ENCODE results near the gene RRP8. TPM values are rescaled to one million over a fixed set of nuclear protein-coding genes. Genes with fewer than 3 reads are reported as not detected.

RRP8 gene
- 14.2 TPM for total RNA-seq
- 24.8 TPM for polyA plus RNA-seq

- Histone ChIP-seq H3K4me1 (ENCODE audit: insufficient read depth) (peaks cover 2% of the 10 kb centered on the region), H3K27ac (ENCODE audit: low read depth) (peak within 1 kb of the TSS; percentile 86), H3K36me3 (ENCODE audit: insufficient read depth) (no peaks in the 10 kb centered on the region), H3K4me3 (ENCODE audit: low read depth, low read length) (peak within 1 kb of the TSS; percentile 80)
- peak; percentile 84 for DNase-seq (ENCODE audit: extremely low spot score)
- under 1% methylated on average over 72 of the region's 72 CpGs for WGBS
Observed at GRCh38 chr11:6603287-6604080, at the start of gene RRP8, which contains the start of gene ILK. Gene RRP8 (minus strand): TSS chr11:6603616. CDS start chr11:6603502, 114 bp downstream. Gene ILK (plus strand): TSS chr11:6603774. CDS start chr11:6604272, 498 bp downstream.

- H3K27ac ChIP-seq (ENCODE audit: low read depth): no peak overlapping the region
- no peak overlapping the region for H3K4me3 ChIP-seq (ENCODE audit: low read depth, low read length)
- no peaks in the 10 kb centered on the region for H3K36me3 ChIP-seq (ENCODE audit: insufficient read depth)
- 87% methylated on average over 1 of the region's 1 CpG for WGBS
- no peaks in the 10 kb centered on the region for H3K4me1 ChIP-seq (ENCODE audit: insufficient read depth)
- DNase-seq (ENCODE audit: extremely low spot score): no peak
Observed at GRCh38 chr11:6653097-6653496, 49.7 kb upstream of the RRP8 start.

- Histone ChIP-seq H3K27ac (ENCODE audit: low read depth) (no peak overlapping the region), H3K4me1 (ENCODE audit: insufficient read depth) (no peaks in the 10 kb centered on the region)
- WGBS: 49% methylated on average over 3 of the region's 3 CpGs
Observed at GRCh38 chr11:6652182-6652581, 48.8 kb upstream of the RRP8 start.

GRCh38 chr11:6650980-6651379, 47.6 kb upstream of the RRP8 start:
- Histone ChIP-seq H3K27ac (ENCODE audit: low read depth) (no peak overlapping the region), H3K4me3 (ENCODE audit: low read depth, low read length) (no peak overlapping the region), H3K4me1 (ENCODE audit: insufficient read depth) (no peaks in the 10 kb centered on the region), H3K36me3 (ENCODE audit: insufficient read depth) (no peaks in the 10 kb centered on the region)
- WGBS: 44% methylated on average over 6 of the region's 6 CpGs
- DNase-seq (ENCODE audit: extremely low spot score): no peak

More at GRCh38 chr11:6652182-6652581, 48.8 kb upstream of the RRP8 start:
- no peaks in the 10 kb centered on the region for H3K36me3 ChIP-seq (ENCODE audit: insufficient read depth)
- no peak for DNase-seq (ENCODE audit: extremely low spot score)
- H3K4me3 ChIP-seq (ENCODE audit: low read depth, low read length): no peak overlapping the region

GRCh38 chr11:6650104-6650503, 46.7 kb upstream of the RRP8 start:
- Histone ChIP-seq H3K4me1 (ENCODE audit: insufficient read depth) (no peaks in the 10 kb centered on the region), H3K27ac (ENCODE audit: low read depth) (no peak overlapping the region), H3K36me3 (ENCODE audit: insufficient read depth) (no peaks in the 10 kb centered on the region), H3K4me3 (ENCODE audit: low read depth, low read length) (no peak overlapping the region)
- DNase-seq (ENCODE audit: extremely low spot score): no peak

GRCh38 chr11:6648501-6648900, 45.1 kb upstream of the RRP8 start:
- no peak for DNase-seq (ENCODE audit: extremely low spot score)
- WGBS: 53% methylated on average over 1 of the region's 1 CpG

GRCh38 chr11:6647836-6648235, 44.4 kb upstream of the RRP8 start:
- WGBS: 86% methylated on average over 2 of the region's 2 CpGs
- Histone ChIP-seq H3K4me3 (ENCODE audit: low read depth, low read length) (no peak overlapping the region), H3K4me1 (ENCODE audit: insufficient read depth) (no peaks in the 10 kb centered on the region), H3K27ac (ENCODE audit: low read depth) (no peak overlapping the region), H3K36me3 (ENCODE audit: insufficient read depth) (no peaks in the 10 kb centered on the region)
- DNase-seq (ENCODE audit: extremely low spot score): no peak

More at GRCh38 chr11:6648501-6648900, 45.1 kb upstream of the RRP8 start:
- no peak overlapping the region for H3K27ac ChIP-seq (ENCODE audit: low read depth)
- no peaks in the 10 kb centered on the region for H3K36me3 ChIP-seq (ENCODE audit: insufficient read depth)
- H3K4me1 ChIP-seq (ENCODE audit: insufficient read depth): no peaks in the 10 kb centered on the region
- no peak overlapping the region for H3K4me3 ChIP-seq (ENCODE audit: low read depth, low read length)

GRCh38 chr11:6646918-6647679, 43.7 kb upstream of the RRP8 start:
- Histone ChIP-seq H3K36me3 (ENCODE audit: insufficient read depth) (no peaks in the 10 kb centered on the region), H3K4me3 (ENCODE audit: low read depth, low read length) (no peak overlapping the region), H3K4me1 (ENCODE audit: insufficient read depth) (no peaks in the 10 kb centered on the region), H3K27ac (ENCODE audit: low read depth) (peak overlapping the region; percentile 89)
- no peak for DNase-seq (ENCODE audit: extremely low spot score)
- WGBS: 17% methylated on average over 9 of the region's 9 CpGs

- Histone ChIP-seq H3K4me1 (ENCODE audit: insufficient read depth) (no peaks in the 10 kb centered on the region), H3K4me3 (ENCODE audit: low read depth, low read length) (no peak overlapping the region), H3K27ac (ENCODE audit: low read depth) (peak overlapping the region; percentile 89), H3K36me3 (ENCODE audit: insufficient read depth) (no peaks in the 10 kb centered on the region)
- 38% methylated on average over 3 of the region's 3 CpGs for WGBS
- DNase-seq (ENCODE audit: extremely low spot score): peak; percentile 79
Observed at GRCh38 chr11:6646576-6646917, 43.1 kb upstream of the RRP8 start.

GRCh38 chr11:6646071-6646470, 42.7 kb upstream of the RRP8 start:
- no peak for DNase-seq (ENCODE audit: extremely low spot score)

GRCh38 chr11:6642957-6643356, 39.5 kb upstream of the RRP8 start:
- H3K4me1 ChIP-seq (ENCODE audit: insufficient read depth): no peaks in the 10 kb centered on the region
- WGBS: 88% methylated on average over 7 of the region's 7 CpGs
- no peak overlapping the region for H3K4me3 ChIP-seq (ENCODE audit: low read depth, low read length)
- H3K36me3 ChIP-seq (ENCODE audit: insufficient read depth): no peaks in the 10 kb centered on the region
- DNase-seq (ENCODE audit: extremely low spot score): no peak
- H3K27ac ChIP-seq (ENCODE audit: low read depth): no peak overlapping the region

More at GRCh38 chr11:6646071-6646470, 42.7 kb upstream of the RRP8 start:
- Histone ChIP-seq H3K36me3 (ENCODE audit: insufficient read depth) (no peaks in the 10 kb centered on the region), H3K4me1 (ENCODE audit: insufficient read depth) (no peaks in the 10 kb centered on the region), H3K27ac (ENCODE audit: low read depth) (peak overlapping the region; percentile 89), H3K4me3 (ENCODE audit: low read depth, low read length) (no peak overlapping the region)
- WGBS: 31% methylated on average over 12 of the region's 12 CpGs

- Histone ChIP-seq H3K4me3 (ENCODE audit: low read depth, low read length) (no peak overlapping the region), H3K4me1 (ENCODE audit: insufficient read depth) (no peaks in the 10 kb centered on the region), H3K36me3 (ENCODE audit: insufficient read depth) (no peaks in the 10 kb centered on the region), H3K27ac (ENCODE audit: low read depth) (no peak overlapping the region)
- 92% methylated on average over 26 of the region's 26 CpGs for WGBS
- DNase-seq (ENCODE audit: extremely low spot score): no peak
Observed at GRCh38 chr11:6640985-6641701, 37.7 kb upstream of the RRP8 start.

GRCh38 chr11:6640036-6640984, 36.9 kb upstream of the RRP8 start:
- no peak overlapping the region for H3K27ac ChIP-seq (ENCODE audit: low read depth)
- no peak for DNase-seq (ENCODE audit: extremely low spot score)
- 94% methylated on average over 36 of the region's 36 CpGs for WGBS
- H3K36me3 ChIP-seq (ENCODE audit: insufficient read depth): no peaks in the 10 kb centered on the region
- no peak overlapping the region for H3K4me3 ChIP-seq (ENCODE audit: low read depth, low read length)
- H3K4me1 ChIP-seq (ENCODE audit: insufficient read depth): no peaks in the 10 kb centered on the region

All from urinary bladder (tissue), 4 donors.